OCI-LY7 (cell line): ENCODE measurements around the gene VHLL.

Experiments used
- CTCF ChIP-seq: fragments of 200-600 bp; sonication (generic); conservative IDR thresholded peaks from 2 replicates; pipeline ENCODE4 v1.5.1; 2014; ENCODE audit warnings: mild to moderate bottlenecking, antibody characterized with exemption, low read length, moderate library complexity, mixed read lengths
- EZH2phosphoT487 ChIP-seq: fragments of 200-600 bp; sonication (generic); IDR thresholded peaks from 2 replicates; pipeline ENCODE4 v1.6.1; 2018; ENCODE audit warnings: low read depth, borderline replicate concordance, mild to moderate bottlenecking, mixed run types, antibody characterized with exemption, low read length, moderate library complexity, mixed read lengths

- TF ChIP-seq CTCF (no peak), EZH2phosphoT487 (no peak)
Observed at GRCh38 chr1:156347331-156347730, 48.2 kb upstream of the VHLL start.
